DMS153 (cell line): Measurements from ENCODE around the gene MYCT1.

Experiments
- DNase-seq: peaks from one replicate; lab custom pipeline; 2025; lab: John Stamatoyannopoulos, UW

Gene MYCT1

DNA sequence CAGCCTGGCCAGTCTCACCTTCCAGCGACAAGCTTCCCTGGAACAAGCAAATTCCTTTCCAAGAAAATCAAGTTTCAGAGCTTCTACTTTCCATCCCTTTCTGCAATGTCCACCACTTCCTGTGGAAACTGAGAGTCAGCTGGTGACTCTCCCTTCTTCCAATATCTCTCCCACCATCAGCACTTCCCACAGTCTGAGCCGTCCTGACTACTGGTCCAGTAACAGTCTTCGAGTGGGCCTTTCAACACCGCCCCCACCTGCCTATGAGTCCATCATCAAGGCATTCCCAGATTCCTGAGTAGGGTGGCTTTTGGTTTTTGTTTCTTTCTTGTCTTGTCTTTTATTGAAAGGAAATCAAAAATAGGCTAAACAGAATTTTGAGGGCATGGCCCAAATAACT is 24.3 kb downstream of the MYCT1 start:
- DNase-seq, result no peak

GRCh38 chr6:152723398-152723797 is 25.7 kb downstream of the MYCT1 start:
- DNase-seq, result no peak

DNA sequence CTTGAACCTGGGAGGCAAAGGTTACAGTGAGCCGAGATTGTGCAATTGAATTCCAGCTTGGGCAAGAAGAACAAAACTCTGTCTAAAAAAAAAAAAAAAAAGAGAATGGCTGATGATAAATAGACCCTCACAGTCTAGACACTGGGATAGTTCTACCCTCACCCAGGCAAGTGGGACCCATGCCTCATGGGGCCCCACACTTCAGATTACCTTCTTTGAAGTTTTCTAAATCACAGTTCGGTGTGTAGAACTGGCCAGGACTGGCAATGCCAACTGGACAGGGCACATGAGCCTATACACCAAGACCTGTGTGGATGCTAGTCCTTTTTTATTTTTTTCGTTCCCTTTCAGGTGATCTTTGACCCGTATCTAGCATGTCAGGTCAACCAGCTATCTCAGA is 28.6 kb downstream of the MYCT1 start:
- no peak for DNase-seq

DNA sequence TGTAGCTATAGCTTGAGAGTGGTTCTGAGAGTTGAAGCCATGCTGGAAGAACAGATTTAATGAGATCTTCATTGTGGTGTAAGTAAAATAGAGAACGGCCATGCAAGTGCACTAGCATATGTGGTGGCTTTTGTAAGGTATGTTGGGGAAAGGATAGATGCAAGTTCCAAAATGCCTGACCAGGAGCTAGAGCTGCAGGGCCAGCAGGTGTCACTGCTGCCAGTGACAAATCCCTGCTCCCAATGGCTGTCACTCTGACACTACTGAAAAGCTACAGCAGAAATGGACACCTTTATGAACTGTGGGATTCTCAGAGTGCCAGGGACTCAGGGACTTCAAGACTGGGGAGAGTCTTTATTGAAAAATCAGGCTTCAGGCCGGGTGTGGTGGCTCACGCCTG is 29.8 kb downstream of the MYCT1 start:
- DNase-seq, result no peak

- DNase-seq, result no peak
Measured at GRCh38 chr6:152734630-152735029, 36.9 kb downstream of the MYCT1 start.

- no peak for DNase-seq
Measured at GRCh38 chr6:152736687-152737273, 39.1 kb downstream of the MYCT1 start.

DNA sequence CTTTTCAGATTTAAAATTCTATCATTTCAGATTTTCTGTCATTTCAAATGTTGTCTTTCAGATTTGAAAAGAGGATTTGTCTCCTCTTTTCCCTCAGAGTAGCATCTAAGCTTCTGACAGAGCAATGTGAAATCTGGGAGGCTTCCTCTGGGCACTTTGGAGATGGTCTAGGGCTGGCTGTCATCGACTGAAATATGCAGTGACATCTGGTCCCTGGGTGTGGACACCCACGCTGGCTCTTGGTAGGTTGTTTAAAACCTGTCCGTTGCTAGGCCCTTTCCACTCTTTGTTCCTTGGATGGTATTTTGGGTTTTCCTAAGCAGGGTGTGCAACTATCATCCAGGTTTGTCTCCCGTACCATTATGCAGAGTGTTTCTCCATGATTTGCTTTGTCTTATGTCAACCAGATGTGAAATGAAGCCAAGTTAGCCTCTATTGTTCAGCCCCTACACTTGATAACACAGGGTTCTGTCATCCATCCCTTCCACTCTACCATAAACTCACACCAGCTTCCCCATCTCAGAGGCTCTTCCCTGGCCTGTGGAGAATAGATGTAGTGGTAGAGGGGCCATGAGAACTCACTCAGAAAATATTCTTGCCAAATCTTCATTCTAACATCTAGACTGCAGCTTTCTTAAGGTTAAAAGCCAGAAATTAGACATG is 47.9 kb downstream of the MYCT1 start:
- DNase-seq, result no peak

- no peak for DNase-seq
Measured at GRCh38 chr6:152746172-152746553, 48.5 kb downstream of the MYCT1 start.

DNA sequence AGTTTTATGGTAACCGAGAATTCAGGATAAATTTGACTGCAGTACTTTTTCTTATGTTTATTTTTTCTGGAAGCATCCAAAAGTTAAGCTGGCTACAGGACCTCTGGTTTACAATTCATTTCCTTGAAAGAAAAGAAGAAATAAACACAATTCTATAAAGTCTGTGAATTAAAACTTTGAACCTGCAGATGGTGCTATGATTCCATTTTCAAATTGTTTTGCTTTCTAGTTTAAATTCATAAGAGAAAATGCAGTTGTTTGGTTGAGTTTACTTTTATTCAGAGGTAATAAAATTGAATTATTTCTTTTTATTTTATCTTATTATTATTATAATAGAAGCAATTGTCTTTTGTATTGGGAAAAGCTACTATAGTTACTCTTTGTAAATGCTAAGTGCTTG is 51.1 kb downstream of the MYCT1 start:
- DNase-seq, result no peak

GRCh38 chr6:152749336-152749735 is 51.6 kb downstream of the MYCT1 start:
- DNase-seq, result no peak

- no peak for DNase-seq
Measured at GRCh38 chr6:152750694-152751093, 53.0 kb downstream of the MYCT1 start, which contains the start of gene VIP. Gene VIP (plus strand): TSS chr6:152750797. CDS start chr6:152752178, 1,381 bp downstream.

DNA sequence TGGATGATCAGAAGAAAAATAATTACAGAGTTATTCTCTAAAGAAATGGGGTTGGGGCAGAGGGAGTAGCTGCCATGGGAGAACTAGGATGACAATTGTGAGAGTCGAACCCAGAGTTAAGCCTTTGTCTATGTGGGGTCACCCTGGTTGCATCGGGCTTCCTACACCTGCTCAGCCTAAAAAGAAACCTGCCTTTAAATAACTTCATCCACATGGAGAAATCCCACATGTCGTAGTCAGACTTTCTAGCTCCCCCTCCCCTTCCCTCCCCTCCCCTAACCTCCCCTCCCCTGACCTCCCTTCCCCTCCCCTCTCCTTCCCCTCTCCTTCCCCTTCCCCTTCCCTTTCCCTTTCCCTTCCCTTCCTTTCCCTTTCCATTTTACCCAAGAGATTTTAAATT is 67.6 kb downstream of the MYCT1 start:
- DNase-seq, result no peak

GRCh38 chr6:152769159-152769558 is 71.5 kb downstream of the MYCT1 start:
- no peak for DNase-seq

- no peak for DNase-seq
Measured at GRCh38 chr6:152769993-152770392, 72.3 kb downstream of the MYCT1 start.

DNA sequence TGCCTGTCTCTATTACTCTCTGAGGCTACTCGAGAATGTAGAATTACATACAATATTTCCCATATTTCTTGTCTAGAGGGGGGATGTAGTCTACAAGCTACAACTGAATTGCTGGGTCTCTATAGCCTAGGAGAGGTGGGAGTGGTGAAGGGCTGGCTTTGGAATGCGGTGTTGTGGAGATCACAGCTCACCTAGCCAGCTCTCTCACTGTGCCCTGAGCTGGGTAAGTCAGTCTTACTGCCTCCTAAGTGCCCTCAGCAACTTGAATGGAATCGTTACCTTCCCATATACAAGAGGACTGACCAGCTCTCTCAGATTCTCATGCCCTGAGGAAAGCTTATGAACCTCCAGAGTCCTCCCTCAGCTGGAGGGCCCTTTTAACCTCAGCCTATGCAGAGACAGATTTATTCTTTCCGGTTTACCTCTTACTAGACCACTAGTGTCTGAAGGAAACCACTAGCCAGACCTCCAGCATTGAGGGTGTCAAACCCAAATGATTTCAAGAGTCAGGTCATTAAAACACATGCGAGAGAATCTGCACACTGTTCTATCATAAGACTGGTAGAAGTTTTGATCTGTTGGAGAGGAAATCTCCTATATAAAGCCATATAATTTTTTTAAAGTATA is 73.5 kb downstream of the MYCT1 start:
- no peak for DNase-seq
